Adipose tissue (tissue), 3 donors: ENCODE measurements around the gene ZNF227. TPM values are rescaled to one million over a fixed set of nuclear protein-coding genes. Genes with fewer than 3 reads are reported as not detected.

Experiments
- polyA plus RNA-seq, 3 donors: library from polyadenylated mRNA; stranded (reverse); fragments of 200-250 nt; gene quantifications; one replicate each; pipeline ENCODE4 v1.2.3, GENCODE V29; 2013
- donor health status: healthy with polysubstance abuse.
- donor health status: Bipolar disorder and iron deficiency.
- donor health status: healthy.

ZNF227 gene
- polyA plus RNA-seq, 3 donors, result 3.2 to 4.6 (median 3.3) TPM

Other genes starting within 250 kb of the ZNF227 start
- 1 to 10 TPM; 2.2 to 2.6 (median 2.3) TPM for gene ZNF155, start 228.3 kb upstream of the ZNF227 start, polyA plus RNA-seq
- gene ZNF230, start 209.6 kb upstream of the ZNF227 start, polyA plus RNA-seq, result 1 to 10 TPM in 2 of 3 donors, under 1 TPM in 1; 0.91 to 2.4 (median 1.1) TPM
- gene ZNF222, start 187.2 kb upstream of the ZNF227 start, polyA plus RNA-seq, result 1 to 10 TPM; 1.6 to 5.2 (median 1.9) TPM
- 1 to 10 TPM; 1.5 to 3.1 (median 1.8) TPM for gene ZNF223, start 160.5 kb upstream of the ZNF227 start, polyA plus RNA-seq
- gene ZNF284, start 140.4 kb upstream of the ZNF227 start, polyA plus RNA-seq, result under 1 TPM; 0.16 to 0.90 (median 0.35) TPM
- gene ZNF224, start 118.2 kb upstream of the ZNF227 start, polyA plus RNA-seq, result 1 to 10 TPM; 8.1 to 8.3 (median 8.3) TPM
- gene ZNF225, start 99.1 kb upstream of the ZNF227 start, polyA plus RNA-seq, result 1 to 10 TPM in 2 of 3 donors, under 1 TPM in 1; 0.93 to 1.3 (median 1.1) TPM
- 1 to 10 TPM; 1.5 to 2.6 (median 2.2) TPM for gene ZNF234, start 71.0 kb upstream of the ZNF227 start, polyA plus RNA-seq
- gene ZNF226, start 47.4 kb upstream of the ZNF227 start, polyA plus RNA-seq, result 10 to 100 TPM in 1 of 3 donors, 1 to 10 TPM in 2; 5.3 to 15.2 (median 8.4) TPM
- under 1 TPM in 1 of 3 donors, not detected in 2; 0.97 TPM for gene ZNF233, start 47.4 kb downstream of the ZNF227 start, polyA plus RNA-seq
- gene ZNF235, start 92.5 kb downstream of the ZNF227 start, polyA plus RNA-seq, result 1 to 10 TPM in 2 of 3 donors, under 1 TPM in 1; 0.93 to 1.7 (median 1.1) TPM
- gene ZNF112, start 144.1 kb downstream of the ZNF227 start, polyA plus RNA-seq, result 1 to 10 TPM in 2 of 3 donors, under 1 TPM in 1; 0.86 to 1.5 (median 1.4) TPM
- gene ZNF285, start 189.1 kb downstream of the ZNF227 start, polyA plus RNA-seq, result 1 to 10 TPM in 1 of 3 donors, under 1 TPM in 2; 0.64 to 1.4 (median 0.67) TPM
- 1 to 10 TPM; 1.1 to 1.6 (median 1.3) TPM for gene ZNF229, start 235.9 kb downstream of the ZNF227 start, polyA plus RNA-seq